Gastrocnemius medialis (tissue), 4 donors: ENCODE results near the gene CFC1.
"Not testable (repeated sequence)": the region's sequence is repeated elsewhere in the genome, so short reads cannot be mapped to it uniquely, and the experiment has no call there.

ENCODE experiments used
- CTCF ChIP-seq, 5 experiments: fragments of 450-650 bp in 3 of 5; fragments of 200-600 bp in 2 of 5; sonication (generic) in 2 of 5; IDR thresholded peaks in 4 of 5; conservative IDR thresholded peaks in 1 of 5; 1 replicate in 4 of 5; 2 replicates in 1 of 5; pipeline ENCODE4 v1.5.1; 2016 to 2019; ENCODE audit warnings: antibody characterized with exemption in 5 of 5, mild to moderate bottlenecking in 3 of 5, moderate library complexity in 3 of 5
- POLR2A ChIP-seq, 2 donors: fragments of 450-650 bp; IDR thresholded peaks; one replicate each; pipeline ENCODE4 v1.6.1; 2017; ENCODE audit warnings: antibody characterized with exemption in 2 of 2, mild to moderate bottlenecking in 2 of 2, moderate library complexity in 2 of 2

- not testable (repeated sequence) for TF ChIP-seq CTCF (IDR thresholded peaks at IDR 0.05 in 4 of 5, conservative IDR thresholded peaks at IDR 0.05 in 1 of 5); POLR2A (IDR thresholded peaks at IDR 0.05)
Measured at GRCh38 chr2:130641688-130642087, 42.3 kb upstream of the CFC1 start.
